Pancreas (tissue), 10 donors: ENCODE results near the gene TRIM28. TPM values are rescaled to one million over a fixed set of nuclear protein-coding genes. Genes with fewer than 3 reads are reported as not detected.

ENCODE experiments used
- ATAC-seq, 4 donors: fragments of 200-7000 bp; cut with Tn5 transposase; one replicate each; pipeline versions ENCODE4 v1.8.0 to v1.9.1; 2020; ENCODE audit warnings: mild to moderate bottlenecking in 4 of 4, moderate library complexity in 4 of 4
- DNase-seq, 6 donors: peaks; one replicate each; pipeline ENCODE4 v3.0.0-alpha.2; 2020
- FAIRE-seq: peaks from 2 replicates; lab custom pipeline; 2012; peaks lifted over from hg19 to GRCh38; lab: Jason Lieb, UNC
- H3K27ac ChIP-seq, 4 donors: fragments of 200-600 bp; sonication (generic); 1 replicate in 3 of 4; 2 replicates in 1 of 4; pipeline versions ENCODE4 v1.5.0 to v1.8.0; 2020
- H3K27me3 ChIP-seq, 4 donors: fragments of 200-600 bp; one replicate each; pipeline ENCODE4 v1.8.0; 2021
- H3K36me3 ChIP-seq, 3 donors: fragments of 200-600 bp; sonication (generic) in 1 of 3; one replicate each; pipeline versions ENCODE4 v1.5.0 to v1.8.0; 2020 to 2021
- H3K4me1 ChIP-seq, 3 donors: fragments of 200-600 bp; one replicate each; pipeline ENCODE4 v1.8.0; 2021
- H3K4me3 ChIP-seq, 4 donors: fragments of 200-600 bp; sonication (generic) in 2 of 4; one replicate each; pipeline versions ENCODE4 v1.5.0 to v1.8.0; 2020 to 2021
- H3K9me3 ChIP-seq, 4 donors: fragments of 200-600 bp; one replicate each; pipeline ENCODE4 v1.8.0; 2021
- WGBS, 2 donors: extraction: QIAGEN DNeasy Blood & Tissue Kit; methylation state at CpG; one replicate each; pipeline ENCODE4 v1.1.7; 2013; 5-methylcytosine and 5-hydroxymethylcytosine counted together
- intact Hi-C, 3 donors: fragments of 100-400 bp; cut with DNase I; formaldehyde crosslinking; loops; one replicate each; pipeline versions ENCODE4 v1.11.1 to v1.14.2; 2022
- polyA plus RNA-seq, 2 donors: library from polyadenylated mRNA; stranded (reverse); fragments of 200-250 nt; gene quantifications; one replicate each; pipeline ENCODE4 v1.2.3, GENCODE V29; 2013
- total RNA-seq, 6 donors: library from RNA; stranded (reverse); fragmentation: NEBNext Ultra II Directional in 4 of 6; extraction: Animal tissue kit (Norgen Biotek cat#: 25700) in 4 of 6; gene quantifications; one replicate each; pipeline versions ENCODE4 v1.2.1 to v1.2.4, GENCODE V29; 2021 to 2023
- TF ChIP-seq, protein P1 (sequence below), 4 donors: fragments of 200-600 bp; sonication (generic) in 3 of 4; IDR thresholded peaks; one replicate each; pipeline versions ENCODE4 v1.5.0 to v1.8.0; 2021; ENCODE audit warnings: antibody characterized with exemption in 4 of 4
- donor health status: healthy with polysubstance abuse.
- donor health status: DM: no; HTN: no; CAD: no; lungs with moderate emphysema.
- donor health status: DM: no; HTN: no; CAD: no.
- donor health status: control.
- donor health status: control.
- donor health status: Bipolar disorder and iron deficiency.
- donor health status: DM: yes; HTN: yes; CAD: no.
- donor health status: DM: no; HTN: no; CAD: no.
- donor health status: DM: no; HTN: no; CAD: no.
- donor health status: DM: yes; HTN: yes; CAD: no.

TRIM28 gene
- total and polyA plus RNA-seq, 8 donors = 128 to 212 (median 190) TPM

DNA sequence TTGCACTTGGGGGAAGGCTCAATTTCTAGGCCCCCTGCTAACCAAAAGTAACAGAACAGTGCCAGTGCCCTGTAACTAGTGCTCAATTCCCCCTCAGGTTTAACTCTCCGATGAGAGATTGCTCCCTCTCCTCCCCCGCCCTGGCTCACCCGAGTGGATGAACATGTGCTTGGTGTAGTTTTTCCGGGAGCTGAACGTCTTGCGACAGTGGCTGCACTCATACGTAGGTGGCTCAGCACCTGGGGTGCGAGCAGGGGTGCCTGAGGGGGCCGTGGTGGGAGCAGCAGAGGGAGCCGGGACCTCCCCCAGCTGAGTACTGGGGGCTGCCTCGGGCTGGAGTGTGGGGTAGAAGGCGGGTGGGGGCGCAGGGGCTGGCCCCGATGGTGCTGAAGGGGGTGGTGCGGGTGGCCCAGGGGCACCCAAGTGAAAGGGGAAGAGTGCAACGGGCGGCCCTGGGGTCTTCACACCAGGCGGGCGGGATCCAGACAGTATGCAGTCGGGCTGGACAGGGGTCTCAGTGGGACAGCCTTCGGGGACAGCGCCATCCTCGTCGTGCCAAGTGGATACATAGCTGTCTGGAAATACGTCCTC is 27.5 kb upstream of the TRIM28 start:
- peaks cover 0 to 8% (median 0%) of the 10 kb centered on the region in 3 donors for H3K36me3 ChIP-seq
- H3K27me3 ChIP-seq = no peaks in the 10 kb centered on the region
- TF ChIP-seq, protein P1, sequence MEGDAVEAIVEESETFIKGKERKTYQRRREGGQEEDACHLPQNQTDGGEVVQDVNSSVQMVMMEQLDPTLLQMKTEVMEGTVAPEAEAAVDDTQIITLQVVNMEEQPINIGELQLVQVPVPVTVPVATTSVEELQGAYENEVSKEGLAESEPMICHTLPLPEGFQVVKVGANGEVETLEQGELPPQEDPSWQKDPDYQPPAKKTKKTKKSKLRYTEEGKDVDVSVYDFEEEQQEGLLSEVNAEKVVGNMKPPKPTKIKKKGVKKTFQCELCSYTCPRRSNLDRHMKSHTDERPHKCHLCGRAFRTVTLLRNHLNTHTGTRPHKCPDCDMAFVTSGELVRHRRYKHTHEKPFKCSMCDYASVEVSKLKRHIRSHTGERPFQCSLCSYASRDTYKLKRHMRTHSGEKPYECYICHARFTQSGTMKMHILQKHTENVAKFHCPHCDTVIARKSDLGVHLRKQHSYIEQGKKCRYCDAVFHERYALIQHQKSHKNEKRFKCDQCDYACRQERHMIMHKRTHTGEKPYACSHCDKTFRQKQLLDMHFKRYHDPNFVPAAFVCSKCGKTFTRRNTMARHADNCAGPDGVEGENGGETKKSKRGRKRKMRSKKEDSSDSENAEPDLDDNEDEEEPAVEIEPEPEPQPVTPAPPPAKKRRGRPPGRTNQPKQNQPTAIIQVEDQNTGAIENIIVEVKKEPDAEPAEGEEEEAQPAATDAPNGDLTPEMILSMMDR (IDR thresholded peaks at IDR 0.05) = no peak
- ATAC-seq = no peak
- H3K4me1 ChIP-seq = peaks cover 13 to 14% (median 13%) of the 10 kb centered on the region in 3 donors
- H3K27ac ChIP-seq = no peak overlapping the region
- no peak for FAIRE-seq
- peak in 3 of 6 donors; percentile 6 to 74 (median 42) for DNase-seq
- intact Hi-C loops = no loop called here
- H3K9me3 ChIP-seq = no peaks in the 10 kb centered on the region
- no peak overlapping the region for H3K4me3 ChIP-seq
- WGBS, 2 donors = 83 to 89% methylated on average over 25 of the region's 25 CpGs

- no peaks in the 10 kb centered on the region for H3K9me3 ChIP-seq
- H3K36me3 ChIP-seq = peaks cover 0 to 8% (median 0%) of the 10 kb centered on the region in 3 donors
- H3K27me3 ChIP-seq = no peaks in the 10 kb centered on the region
- intact Hi-C loops = no loop called here
- no peak for FAIRE-seq
- H3K4me1 ChIP-seq = peaks cover 8 to 14% (median 13%) of the 10 kb centered on the region in 3 donors
- DNase-seq = peak in 4 of 6 donors; percentile 7 to 77 (median 39)
- no peak overlapping the region for H3K27ac ChIP-seq
- no peak for ATAC-seq
- WGBS, 2 donors = 89% methylated on average over 59 to 65 of the region's 65 CpGs
- TF ChIP-seq, protein P1 (IDR thresholded peaks at IDR 0.05) = no peak
- H3K4me3 ChIP-seq = no peak overlapping the region
These were observed 26.7 kb upstream of the TRIM28 start for GRCh38 chr19:58516964-58517833.

- peaks cover 0 to 8% (median 0%) of the 10 kb centered on the region in 3 donors for H3K36me3 ChIP-seq
These were observed 25.4 kb upstream of the TRIM28 start for GRCh38 chr19:58518256-58519086.

GRCh38 chr19:58519087-58519354 is 24.8 kb upstream of the TRIM28 start:
- peak overlapping the region; percentile 86 to 93 (median 90) for H3K27ac ChIP-seq
- H3K4me1 ChIP-seq = peaks cover 6 to 14% (median 13%) of the 10 kb centered on the region in 3 donors
- intact Hi-C loops = no loop called here
- H3K36me3 ChIP-seq = peaks cover 0 to 8% (median 0%) of the 10 kb centered on the region in 3 donors
- no peak for FAIRE-seq
- peak overlapping the region; percentile 55 to 94 (median 84) for H3K4me3 ChIP-seq
- ATAC-seq = peak; percentile 49 to 73 (median 64)
- TF ChIP-seq, protein P1 (IDR thresholded peaks at IDR 0.05) = peak in 3 of 4 donors; percentile 29 to 35 (median 32)
- DNase-seq = peak in 5 of 6 donors; percentile 53 to 76 (median 58)
- no peaks in the 10 kb centered on the region for H3K9me3 ChIP-seq
- 0% methylated on average over 14 of the region's 14 CpGs for WGBS, 2 donors
- no peaks in the 10 kb centered on the region for H3K27me3 ChIP-seq

More at GRCh38 chr19:58518256-58519086, 25.4 kb upstream of the TRIM28 start:
- Histone ChIP-seq H3K4me1 (peaks cover 6 to 14% (median 13%) of the 10 kb centered on the region in 3 donors), H3K9me3 (no peaks in the 10 kb centered on the region), H3K27me3 (no peaks in the 10 kb centered on the region), H3K27ac (peak overlapping the region; percentile 86 to 93 (median 90)), H3K4me3 (peak overlapping the region; percentile 55 to 94 (median 84))
- 7 to 8% methylated on average over 22 of the region's 22 CpGs for WGBS, 2 donors
- intact Hi-C loops = no loop called here
- ATAC-seq = no peak
- FAIRE-seq = no peak
- TF ChIP-seq, protein P1 (IDR thresholded peaks at IDR 0.05) = peak in 1 of 4 donors; percentile 16
- peak in 3 of 6 donors; percentile 10 to 67 (median 27) for DNase-seq
